Heart left ventricle (tissue), 13 donors: ENCODE measurements around the gene TBC1D20.

Experiments
- POLR2A ChIP-seq, 2 donors: fragments of 450-650 bp; IDR thresholded peaks; one replicate each; pipeline ENCODE4 v1.6.1; 2017; ENCODE audit warnings: antibody characterized with exemption in 2 of 2, mild to moderate bottlenecking in 2 of 2, moderate library complexity in 2 of 2
- TF ChIP-seq, protein P1 (sequence below), 12 donors: fragments of 200-600 bp; sonication (generic) in 4 of 12; IDR thresholded peaks; one replicate each; pipeline versions ENCODE4 v1.5.0 to v1.8.0; 2018 to 2022; ENCODE audit warnings: antibody characterized with exemption in 12 of 12, mild to moderate bottlenecking in 5 of 12
- donor health status: ischemic (EF 13 %, LVEDD 7.1; RV severe dilation, severe dysfunction).
- donor health status: DM: no; HTN: yes; CAD: no.
- donor health status: DM: no; HTN: no; CAD: no.
- donor health status: ischemic (EF 25% LVEDD 6.9; RV normal size, moderate dysfunction).
- donor health status: ischemic (EF 25% LVEDD 5.7; RV mildly dilated, moderate dysfunction).
- donor health status: ischemic (EF 35%, LVEDD 5.7; RV mildly dilated, moderate dysfunction).
- donor health status: nonischemic (EF 11% LVEDD 7.7; RV severe dilation, severe dysfunction).
- donor health status: DM: yes; HTN: yes; CAD: no.
- donor health status: PGD.
- donor health status: ischemic (EF 29% LVEDD 5.4; RV normal size, mild dysfunction).
- donor health status: nonischemic (EF 23%, LVEDD 6.1; RV moderate dilation, normal function).

DNA sequence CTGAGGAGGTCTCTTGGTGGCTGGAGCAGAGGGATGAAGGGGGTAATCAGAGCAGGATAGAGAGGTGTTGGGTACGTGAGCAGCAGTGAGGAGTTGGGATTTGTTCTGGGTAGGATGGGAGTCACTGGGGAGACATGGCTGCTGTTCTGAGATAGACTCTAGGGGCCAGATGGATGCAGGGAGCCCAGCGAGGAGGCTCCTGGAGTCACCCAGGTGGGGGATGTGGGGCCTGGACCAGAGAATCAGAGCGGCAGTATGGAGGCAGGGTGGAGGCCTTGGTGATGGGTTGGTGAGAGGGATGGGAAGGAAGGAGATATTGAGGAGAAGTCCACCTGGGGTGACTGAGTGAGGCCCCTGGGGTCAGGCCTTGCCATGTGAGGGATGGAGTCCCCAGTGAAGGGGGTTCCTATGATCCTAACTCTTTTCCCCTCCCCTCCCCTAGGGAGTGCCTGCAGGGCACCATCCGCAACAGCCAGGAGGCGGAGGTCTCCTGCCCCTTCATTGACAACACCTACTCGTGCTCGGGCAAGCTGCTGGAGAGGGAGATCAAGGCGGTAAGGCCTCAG, 40.6 kb downstream of the TBC1D20 start:
- TF ChIP-seq POLR2A (IDR thresholded peaks at IDR 0.05) = no peak
- TF ChIP-seq, protein P1, sequence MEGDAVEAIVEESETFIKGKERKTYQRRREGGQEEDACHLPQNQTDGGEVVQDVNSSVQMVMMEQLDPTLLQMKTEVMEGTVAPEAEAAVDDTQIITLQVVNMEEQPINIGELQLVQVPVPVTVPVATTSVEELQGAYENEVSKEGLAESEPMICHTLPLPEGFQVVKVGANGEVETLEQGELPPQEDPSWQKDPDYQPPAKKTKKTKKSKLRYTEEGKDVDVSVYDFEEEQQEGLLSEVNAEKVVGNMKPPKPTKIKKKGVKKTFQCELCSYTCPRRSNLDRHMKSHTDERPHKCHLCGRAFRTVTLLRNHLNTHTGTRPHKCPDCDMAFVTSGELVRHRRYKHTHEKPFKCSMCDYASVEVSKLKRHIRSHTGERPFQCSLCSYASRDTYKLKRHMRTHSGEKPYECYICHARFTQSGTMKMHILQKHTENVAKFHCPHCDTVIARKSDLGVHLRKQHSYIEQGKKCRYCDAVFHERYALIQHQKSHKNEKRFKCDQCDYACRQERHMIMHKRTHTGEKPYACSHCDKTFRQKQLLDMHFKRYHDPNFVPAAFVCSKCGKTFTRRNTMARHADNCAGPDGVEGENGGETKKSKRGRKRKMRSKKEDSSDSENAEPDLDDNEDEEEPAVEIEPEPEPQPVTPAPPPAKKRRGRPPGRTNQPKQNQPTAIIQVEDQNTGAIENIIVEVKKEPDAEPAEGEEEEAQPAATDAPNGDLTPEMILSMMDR (IDR thresholded peaks at IDR 0.05) = no peak
